H9 (cell line): ENCODE results near the gene NT5C. TPM values are rescaled to one million over a fixed set of nuclear protein-coding genes. Genes with fewer than 3 reads are reported as not detected.

ENCODE experiments used
- DNase-seq: peaks from one replicate; pipeline ENCODE4 v3.0.0-alpha.2; 2017
- H2AFZ ChIP-seq: one replicate; pipeline ENCODE4 v1.6.1; 2013; ENCODE audit warnings: mild to moderate bottlenecking, low read length, control low read depth, moderate library complexity
- H2AK5ac ChIP-seq: 2 replicates; pipeline ENCODE4 v1.6.1; 2013; ENCODE audit warnings: low read length, control low read depth, mixed read lengths; ENCODE audit not compliant: insufficient read length
- H2BK120ac ChIP-seq: one replicate; pipeline ENCODE4 v1.6.1; 2013; ENCODE audit warnings: low read depth, mild to moderate bottlenecking, low read length, control low read depth, inconsistent platforms; ENCODE audit not compliant: poor library complexity, severe bottlenecking
- H2BK12ac ChIP-seq: 2 replicates; pipeline ENCODE4 v1.6.1; 2013; ENCODE audit warnings: low read length, control low read depth, mixed read lengths, low read depth; ENCODE audit not compliant: insufficient read length
- H2BK15ac ChIP-seq: 2 replicates; pipeline ENCODE4 v1.6.1; 2013; ENCODE audit warnings: low read depth, low read length, control low read depth
- H2BK20ac ChIP-seq: one replicate; pipeline ENCODE4 v1.6.1; 2013; ENCODE audit warnings: low read depth, mild to moderate bottlenecking, low read length, control low read depth, inconsistent platforms; ENCODE audit not compliant: poor library complexity, severe bottlenecking
- H2BK5ac ChIP-seq: 2 replicates; pipeline ENCODE4 v1.6.1; 2013; ENCODE audit warnings: low read length, control low read depth, mixed read lengths; ENCODE audit not compliant: insufficient read length
- H3K14ac ChIP-seq: 2 replicates; pipeline ENCODE4 v1.6.1; 2013; ENCODE audit warnings: low read length, control low read depth; ENCODE audit not compliant: insufficient read depth
- H3K18ac ChIP-seq: 2 replicates; pipeline ENCODE4 v1.6.1; 2013; ENCODE audit warnings: low read depth, mild to moderate bottlenecking, mixed read lengths, low read length, control low read depth; ENCODE audit not compliant: insufficient read length
- H3K23ac ChIP-seq: 2 replicates; pipeline ENCODE4 v1.6.1; 2013; ENCODE audit warnings: low read length, control low read depth, mixed read lengths, low read depth; ENCODE audit not compliant: insufficient read length
- H3K23me2 ChIP-seq: 2 replicates; pipeline ENCODE4 v1.6.1; 2013; ENCODE audit warnings: low read depth, mild to moderate bottlenecking, mixed read lengths, low read length, control low read depth; ENCODE audit not compliant: insufficient read length, poor library complexity, severe bottlenecking
- H3K27ac ChIP-seq: 2 replicates; pipeline ENCODE4 v1.5.1; 2013; ENCODE audit warnings: low read length, control low read depth, mixed read lengths, low read depth; ENCODE audit not compliant: insufficient read length
- H3K27me3 ChIP-seq: 2 replicates; pipeline ENCODE4 v1.6.1; 2013; ENCODE audit warnings: low read length, control low read depth, inconsistent platforms; ENCODE audit not compliant: insufficient read depth
- H3K4ac ChIP-seq: 2 replicates; pipeline ENCODE4 v1.6.1; 2013; ENCODE audit warnings: low read depth, mild to moderate bottlenecking, control low read depth, inconsistent platforms, low read length, moderate library complexity
- H3K4me1 ChIP-seq: 2 replicates; pipeline ENCODE4 v1.6.1; 2013; ENCODE audit warnings: low read length, control low read depth, inconsistent platforms; ENCODE audit not compliant: insufficient read depth
- H3K4me2 ChIP-seq: 2 replicates; pipeline ENCODE4 v1.6.1; 2013; ENCODE audit warnings: low read length, control low read depth, mixed read lengths; ENCODE audit not compliant: insufficient read length, insufficient read depth
- H3K56ac ChIP-seq: 2 replicates; pipeline ENCODE4 v1.6.1; 2013; ENCODE audit warnings: low read depth, mild to moderate bottlenecking, mixed read lengths, low read length, control low read depth; ENCODE audit not compliant: insufficient read length
- H3K79me1 ChIP-seq: 2 replicates; pipeline ENCODE4 v1.6.1; 2013; ENCODE audit warnings: low read depth, mild to moderate bottlenecking, moderate library complexity, low read length, control low read depth, inconsistent platforms; ENCODE audit not compliant: insufficient read depth, poor library complexity, severe bottlenecking
- H3K79me2 ChIP-seq: 2 replicates; pipeline ENCODE4 v1.6.1; 2013; ENCODE audit warnings: low read length, control low read depth, inconsistent platforms; ENCODE audit not compliant: insufficient read depth
- H3K9ac ChIP-seq: 2 replicates; pipeline ENCODE4 v1.6.1; 2013; ENCODE audit warnings: low read length, control low read depth, mixed read lengths; ENCODE audit not compliant: insufficient read length; ENCODE audit errors: extremely low read depth
- H3K9me3 ChIP-seq: one replicate; pipeline ENCODE4 v1.6.1; 2013; ENCODE audit warnings: low read depth, low read length, inconsistent platforms; ENCODE audit not compliant: control insufficient read depth
- H3T11ph ChIP-seq: one replicate; pipeline ENCODE4 v1.6.1; 2013; ENCODE audit warnings: mild to moderate bottlenecking, low read length, control low read depth, inconsistent platforms
- H4K20me1 ChIP-seq: one replicate; pipeline ENCODE4 v1.6.1; 2013; ENCODE audit not compliant: control insufficient read depth, insufficient read length, insufficient read depth
- H4K5ac ChIP-seq: 2 replicates; pipeline ENCODE4 v1.6.1; 2013; ENCODE audit warnings: low read depth, mild to moderate bottlenecking, mixed read lengths, low read length, control low read depth; ENCODE audit not compliant: insufficient read length
- H4K8ac ChIP-seq: replicated peaks from 2 replicates; pipeline ENCODE4 v1.6.1; 2013; ENCODE audit warnings: low read length, control low read depth, mixed read lengths, low read depth; ENCODE audit not compliant: insufficient read length
- H4K91ac ChIP-seq: 2 replicates; pipeline ENCODE4 v1.6.1; 2013; ENCODE audit warnings: low read depth, mild to moderate bottlenecking, moderate library complexity, mixed read lengths, low read length, control low read depth; ENCODE audit not compliant: insufficient read length
- H3K27ac Mint-ChIP-seq, 3 experiments: 2 replicates in 2 of 3; 3 replicates in 1 of 3; pipeline ENCODE4 v1.8.0; 2020 to 2021; ENCODE audit warnings: mixed read lengths in 3 of 3, mild to moderate bottlenecking in 1 of 3, moderate library complexity in 1 of 3
- H3K27me3 Mint-ChIP-seq: 2 replicates; pipeline ENCODE4 v1.8.0; 2021; ENCODE audit warnings: low read depth, mild to moderate bottlenecking, moderate library complexity, mixed read lengths
- H3K36me3 Mint-ChIP-seq, 3 experiments: 2 replicates in 2 of 3; 3 replicates in 1 of 3; pipeline ENCODE4 v1.8.0; 2020 to 2021; ENCODE audit warnings: low read depth in 3 of 3, mixed read lengths in 3 of 3; ENCODE audit not compliant: insufficient read depth in 1 of 3
- H3K4me1 Mint-ChIP-seq, 2 experiments: 2 replicates each; pipeline ENCODE4 v1.8.0; 2020; ENCODE audit warnings: mixed read lengths in 2 of 2
- H3K4me3 Mint-ChIP-seq, 2 experiments: 2 replicates in 1 of 2; 3 replicates in 1 of 2; pipeline ENCODE4 v1.8.0; 2020 to 2021; ENCODE audit warnings: mild to moderate bottlenecking in 2 of 2, mixed read lengths in 2 of 2, moderate library complexity in 1 of 2
- H3K9me3 Mint-ChIP-seq, 2 experiments: 2 replicates in 1 of 2; 3 replicates in 1 of 2; pipeline ENCODE4 v1.8.0; 2020; ENCODE audit warnings: mild to moderate bottlenecking in 2 of 2, mixed read lengths in 2 of 2, moderate library complexity in 1 of 2
- CTCF ChIP-seq: fragments of 200-600 bp; sonication (generic); conservative IDR thresholded peaks from 3 replicates; pipeline ENCODE4 v1.8.0; 2021; ENCODE audit warnings: antibody characterized with exemption, mild to moderate bottlenecking
- WGBS: extraction: QIAGEN DNeasy Blood & Tissue Kit; methylation state at CpG from one replicate; pipeline ENCODE4 v1.1.7; 2013; ENCODE audit warnings: missing lambda C conversion rate, low lambda C conversion rate, mixed read lengths; ENCODE audit not compliant: insufficient read length; ENCODE audit errors: extremely low coverage; 5-methylcytosine and 5-hydroxymethylcytosine counted together
- total RNA-seq: library from RNA; stranded (reverse); gene quantifications from 2 replicates; pipeline ENCODE4 v1.2.1, GENCODE V29; 2021

The NT5C gene
- total RNA-seq, 1 experiment from 2014 or later, result 77.7 TPM

DNA sequence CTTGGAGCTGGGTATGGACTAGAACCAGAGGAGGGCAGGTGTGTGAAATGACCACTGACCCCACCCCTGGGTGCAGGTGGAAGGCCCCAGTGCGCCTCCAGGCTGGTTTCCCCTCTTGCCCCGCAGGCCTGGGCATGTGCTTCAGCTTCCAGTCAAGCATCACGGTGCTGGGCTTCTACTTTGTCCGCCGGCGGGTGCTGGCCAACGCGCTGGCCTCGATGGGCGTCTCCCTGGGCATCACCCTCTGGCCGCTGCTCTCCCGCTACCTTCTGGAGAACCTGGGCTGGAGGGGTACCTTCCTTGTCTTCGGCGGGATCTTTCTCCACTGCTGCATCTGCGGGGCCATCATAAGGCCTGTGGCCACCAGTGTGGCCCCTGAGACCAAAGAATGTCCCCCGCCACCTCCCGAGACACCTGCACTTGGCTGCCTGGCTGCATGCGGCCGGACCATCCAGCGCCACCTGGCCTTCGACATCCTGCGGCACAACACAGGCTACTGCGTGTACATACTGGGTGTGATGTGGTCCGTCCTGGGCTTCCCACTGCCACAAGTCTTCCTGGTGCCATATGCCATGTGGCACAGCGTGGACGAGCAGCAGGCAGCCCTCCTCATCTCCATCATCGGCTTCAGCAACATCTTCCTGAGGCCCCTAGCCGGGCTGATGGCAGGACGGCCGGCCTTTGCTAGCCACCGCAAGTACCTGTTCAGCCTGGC is 31.5 kb downstream of the NT5C start:
- WGBS, result no CpG with 5 or more reads among the region's 31 CpGs
- TF ChIP-seq CTCF, result no peak
- no peak overlapping the region for H4K5ac ChIP-seq
- H3K36me3 Mint-ChIP-seq, result peaks cover 7 to 56% (median 43%) of the 10 kb centered on the region in 3 experiments
- no peak overlapping the region for H3K14ac ChIP-seq
- no peak overlapping the region for H2BK120ac ChIP-seq
- H4K91ac ChIP-seq, result no peak overlapping the region
- no peak overlapping the region for H3K23ac ChIP-seq
- no peaks in the 10 kb centered on the region for H3K9me3 Mint-ChIP-seq
- H3K79me1 ChIP-seq, result no peaks in the 10 kb centered on the region
- no peak overlapping the region for H3K4ac ChIP-seq
- H2BK15ac ChIP-seq, result no peak overlapping the region
- H4K20me1 ChIP-seq, result no peaks in the 10 kb centered on the region
- H3K4me1 Mint-ChIP-seq, result peaks cover 8 to 9% of the 10 kb centered on the region in 2 experiments; a peak in 3 of 4 replicates
- H3K27ac ChIP-seq, result no peak overlapping the region
- H4K8ac ChIP-seq, result no peak overlapping the region
- no peak overlapping the region for H3T11ph ChIP-seq
- H3K27me3 Mint-ChIP-seq, result no peaks in the 10 kb centered on the region
- no peak for DNase-seq
- H3K27ac Mint-ChIP-seq, result no peak overlapping the region
- no peak overlapping the region for H2AFZ ChIP-seq
- peaks cover 3% of the 10 kb centered on the region; the same call in 1 of the 2 replicates for H3K4me1 ChIP-seq
- no peak overlapping the region; a peak in 1 of 5 replicates for H3K4me3 Mint-ChIP-seq
- no peak overlapping the region for H3K4me2 ChIP-seq
- H3K79me2 ChIP-seq, result no peaks in the 10 kb centered on the region
- no peak overlapping the region for H2BK20ac ChIP-seq
- H3K9ac ChIP-seq, result no peak overlapping the region
- H3K23me2 ChIP-seq, result no peaks in the 10 kb centered on the region
- no peak overlapping the region for H3K56ac ChIP-seq
- H3K9me3 ChIP-seq, result no peaks in the 10 kb centered on the region
- H2AK5ac ChIP-seq, result no peak overlapping the region
- H2BK12ac ChIP-seq, result no peak overlapping the region
- H3K18ac ChIP-seq, result no peak overlapping the region
- no peak overlapping the region for H2BK5ac ChIP-seq
- H3K27me3 ChIP-seq, result no peaks in the 10 kb centered on the region
